K562 (cell line): ENCODE results near the gene PM20D1. TPM values are rescaled to one million over a fixed set of nuclear protein-coding genes. Genes with fewer than 3 reads are reported as not detected.

Experiments
- ASH1L ChIP-seq: fragments of 450-650 bp; IDR thresholded peaks from 2 replicates; pipeline ENCODE4 v1.6.1; 2018; ENCODE audit warnings: borderline replicate concordance, mild to moderate bottlenecking, low read depth; ENCODE audit not compliant: partially characterized antibody
- CBFA2T3 ChIP-seq: fragments of 450-650 bp; IDR thresholded peaks from 2 replicates; pipeline ENCODE4 v1.6.1; 2017
- ETV6 ChIP-seq, 3 experiments: fragments of 150-350 bp in 1 of 3; sonication (generic) in 1 of 3; formaldehyde crosslinking in 1 of 3; IDR thresholded peaks; 2 replicates each; pipeline versions ENCODE4 v1.6.1 to v1.8.0; 2014 to 2022; ENCODE audit warnings: borderline replicate concordance in 2 of 3, low read depth in 2 of 3, antibody characterized with exemption in 1 of 3, low read length in 1 of 3, mild to moderate bottlenecking in 1 of 3, missing genetic modification reagents in 1 of 3
- FOXK2 ChIP-seq, 2 experiments: fragments of 450-650 bp; IDR thresholded peaks in 1 of 2; conservative IDR thresholded peaks in 1 of 2; 2 replicates each; pipeline ENCODE4 v1.6.1; 2016; ENCODE audit warnings: low read depth in 2 of 2, mild to moderate bottlenecking in 1 of 2
- MBD1 ChIP-seq: fragments of 250-450 bp; sonication (Bioruptor Pico); IDR thresholded peaks from 2 replicates; pipeline ENCODE4 v1.8.0; 2022; ENCODE audit warnings: inconsistent platforms
- MYC ChIP-seq, 2 experiments: fragments of 250-450 bp in 1 of 2; sonication (Bioruptor Pico) in 1 of 2; IDR thresholded peaks; 2 replicates each; pipeline versions ENCODE4 v1.5.1 to v1.6.1; 2012 to 2021; ENCODE audit warnings: low read depth in 2 of 2, borderline replicate concordance in 1 of 2, improper control_type of control experiment in 1 of 2, low read length in 1 of 2, mild to moderate bottlenecking in 1 of 2, moderate library complexity in 1 of 2
- NELFE ChIP-seq: IDR thresholded peaks from 2 replicates; pipeline ENCODE4 v1.6.1; 2011; ENCODE audit warnings: mild to moderate bottlenecking; ENCODE audit not compliant: insufficient read depth, insufficient read length
- NR2C2 ChIP-seq, 2 experiments: fragments of 200-800 bp in 1 of 2; sonication (Bioruptor generic) in 1 of 2; sonication (generic) in 1 of 2; formaldehyde crosslinking in 1 of 2; IDR thresholded peaks; 2 replicates each; pipeline versions ENCODE4 v1.6.1 to v1.8.0; 2016 to 2022; ENCODE audit warnings: mild to moderate bottlenecking in 1 of 2, missing compliant biosample characterization in 1 of 2, missing genetic modification characterization in 1 of 2, missing genetic modification reagents in 1 of 2
- POLR2AphosphoS2 ChIP-seq: IDR thresholded peaks from 2 replicates; pipeline ENCODE4 v1.6.1; 2012; ENCODE audit warnings: low read length, improper control_type of control experiment
- SP2 ChIP-seq: IDR thresholded peaks from 2 replicates; pipeline ENCODE4 v1.6.1; 2011; ENCODE audit warnings: mild to moderate bottlenecking, low read depth, low read length, moderate library complexity; ENCODE audit not compliant: poor library complexity, severe bottlenecking; ENCODE audit errors: extremely low read depth
- TEAD1 ChIP-seq, 2 experiments: fragments of 450-650 bp in 1 of 2; sonication (generic) in 1 of 2; formaldehyde crosslinking; IDR thresholded peaks; 2 replicates each; pipeline versions ENCODE4 v1.4.0 to v1.8.0; 2020 to 2022; ENCODE audit warnings: mild to moderate bottlenecking in 2 of 2, missing genetic modification reagents in 1 of 2
- TFAM ChIP-seq: fragments of 250-450 bp; sonication (Bioruptor Pico); conservative IDR thresholded peaks from 2 replicates; pipeline ENCODE4 v1.5.0; 2021; ENCODE audit warnings: mild to moderate bottlenecking, moderate library complexity
- XRCC3 ChIP-seq: fragments of 450-650 bp; IDR thresholded peaks from 2 replicates; pipeline ENCODE4 v1.6.1; 2017; ENCODE audit warnings: mild to moderate bottlenecking, moderate library complexity
- ZBTB40 ChIP-seq, 2 experiments: fragments of 450-650 bp in 1 of 2; sonication (generic) in 1 of 2; formaldehyde crosslinking in 1 of 2; IDR thresholded peaks; 2 replicates each; pipeline versions ENCODE4 v1.7.1 to v1.9.0; 2016 to 2022; ENCODE audit warnings: inconsistent platforms in 1 of 2, mild to moderate bottlenecking in 1 of 2, missing genetic modification reagents in 1 of 2
- ZNF444 ChIP-seq: fragments of 250-450 bp; sonication (Bioruptor Pico); IDR thresholded peaks from 2 replicates; pipeline ENCODE4 v1.4.0; 2020; ENCODE audit warnings: mild to moderate bottlenecking, moderate library complexity
- ZNF780A ChIP-seq: fragments of 250-450 bp; sonication (Bioruptor Pico); IDR thresholded peaks from 2 replicates; pipeline ENCODE4 v1.5.0; 2021; ENCODE audit warnings: mild to moderate bottlenecking
- polyA plus RNA-seq, 8 experiments: library from polyadenylated mRNA; depleted of rRNA in 4 of 8; stranded (reverse) in 5 of 8; unstranded in 3 of 8; fragments of >200 nt; fragmentation: Nextera tagmentation in 2 of 8; fragmentation: Illumina TruSeq in 1 of 8; extraction: Ambion mirVana in 2 of 8; extraction: Trizol in 1 of 8; gene quantifications; 2 replicates each; pipeline versions ENCODE4 v1.2.1 to v1.2.3, GENCODE V29; 2011 to 2014; ENCODE audit warnings: inconsistent platforms in 1 of 8, missing spikeins in 1 of 8
- total RNA-seq, 7 experiments: library from RNA; depleted of rRNA in 6 of 7; stranded (reverse); fragments of >200 nt in 6 of 7; fragmentation: Illumina TruSeq in 2 of 7; extraction: Trizol in 2 of 7; gene quantifications; 2 replicates each; pipeline versions ENCODE4 v1.2.1 to v1.2.3, GENCODE V29; 2011 to 2021; ENCODE audit warnings: low replicate concordance in 1 of 7

The PM20D1 gene
- total and polyA plus RNA-seq, 9 of the 15 experiments (the other 6 are each of a cell fraction or from before 2014, with no cell fraction given) = not detected

GRCh38 chr1:205832326-205832751 is 17.6 kb downstream of the PM20D1 start (continued):
- no peak for TF ChIP-seq NR2C2 (CRISPR knock-in tag; IDR thresholded peaks at IDR 0.05)
- peak; percentile 58; the same call in 1 of the 2 replicates for TF ChIP-seq NR2C2 (tag; IDR thresholded peaks at IDR 0.05)
- no peak for TF ChIP-seq MBD1 (CRISPR knock-in tag)
- TF ChIP-seq POLR2AphosphoS2 = no peak
- no peak for TF ChIP-seq ZBTB40 (IDR thresholded peaks at IDR 0.05)
- TF ChIP-seq ZBTB40 (CRISPR knock-in tag; IDR thresholded peaks at IDR 0.05) = no peak
- no peak for TF ChIP-seq MYC (IDR thresholded peaks at IDR 0.05; ENCODE audit: low read depth, low read length)
- no peak for TF ChIP-seq MYC (CRISPR knock-in tag; IDR thresholded peaks at IDR 0.05; ENCODE audit: borderline replicate concordance, low read depth)
- TF ChIP-seq FOXK2 (conservative IDR thresholded peaks at IDR 0.05 in 1 of 2, IDR thresholded peaks at IDR 0.05 in 1 of 2; ENCODE audit: low read depth in 2 of 2) = 0 out of 4 replicates have a peak, but pooled peaks of 1 of the 2 experiments have one; percentile 22
- no peak for TF ChIP-seq TEAD1 (CRISPR knock-in tag; IDR thresholded peaks at IDR 0.05)
- no peak for TF ChIP-seq XRCC3
- no peak for TF ChIP-seq CBFA2T3
- TF ChIP-seq TFAM = no peak
- no peak for TF ChIP-seq ZNF444 (CRISPR knock-in tag)
- TF ChIP-seq ZNF780A (CRISPR knock-in tag) = no peak
- TF ChIP-seq ASH1L = no peak
- no peak for TF ChIP-seq NELFE
- no peak for TF ChIP-seq SP2
- TF ChIP-seq ETV6 (IDR thresholded peaks at IDR 0.05; ENCODE audit: borderline replicate concordance in 1 of 2, low read depth in 2 of 2, low read length in 1 of 2) = peak; percentile 54 to 86; a peak in 3 of 4 replicates
- TF ChIP-seq ETV6 (CRISPR knock-in tag; IDR thresholded peaks at IDR 0.05; ENCODE audit: borderline replicate concordance) = no peak
